ENCODE results near the gene SERPINF2.

SERPINF2 gene

GRCh38 chr17:1730326-1731193 lies 12.1 kb upstream of the SERPINF2 start:
- no peak for TF ChIP-seq CTCF (IDR thresholded peaks at IDR 0.05; ENCODE audit: control insufficient read depth, insufficient read depth, low read depth, low read length, missing control alignments)
- no peak overlapping the region for H3K4me3 ChIP-seq (ENCODE audit: control insufficient read depth, low read depth, low read length)
- no peak for DNase-seq (ENCODE audit: low read depth)

GRCh38 chr17:1731194-1731506 lies 11.5 kb upstream of the SERPINF2 start:
- DNase-seq (ENCODE audit: low read depth) = no peak
- no peak overlapping the region for H3K4me3 ChIP-seq (ENCODE audit: control insufficient read depth, low read depth, low read length)
- no peak for TF ChIP-seq CTCF (IDR thresholded peaks at IDR 0.05; ENCODE audit: control insufficient read depth, insufficient read depth, low read depth, low read length, missing control alignments)

- DNase-seq (ENCODE audit: low read depth) = no peak
- no peak overlapping the region for H3K4me3 ChIP-seq (ENCODE audit: control insufficient read depth, low read depth, low read length)
- no peak for TF ChIP-seq CTCF (IDR thresholded peaks at IDR 0.05; ENCODE audit: control insufficient read depth, insufficient read depth, low read depth, low read length, missing control alignments)
These were observed 10.3 kb upstream of the SERPINF2 start for GRCh38 chr17:1732241-1732832.

GRCh38 chr17:1732833-1733321 lies 9.8 kb upstream of the SERPINF2 start:
- H3K4me3 ChIP-seq (ENCODE audit: control insufficient read depth, low read depth, low read length) = no peak overlapping the region
- no peak for TF ChIP-seq CTCF (IDR thresholded peaks at IDR 0.05; ENCODE audit: control insufficient read depth, insufficient read depth, low read depth, low read length, missing control alignments)
- DNase-seq (ENCODE audit: low read depth) = no peak

- TF ChIP-seq CTCF (IDR thresholded peaks at IDR 0.05; ENCODE audit: control insufficient read depth, insufficient read depth, low read depth, low read length, missing control alignments) = no peak
- no peak for DNase-seq (ENCODE audit: low read depth)
- no peak overlapping the region for H3K4me3 ChIP-seq (ENCODE audit: control insufficient read depth, low read depth, low read length)
These were observed 8.9 kb upstream of the SERPINF2 start for GRCh38 chr17:1733759-1734158.

- TF ChIP-seq CTCF (IDR thresholded peaks at IDR 0.05; ENCODE audit: control insufficient read depth, insufficient read depth, low read depth, low read length, missing control alignments) = no peak
- no peak for DNase-seq (ENCODE audit: low read depth)
- H3K4me3 ChIP-seq (ENCODE audit: control insufficient read depth, low read depth, low read length) = no peak overlapping the region
These were observed 7.3 kb upstream of the SERPINF2 start for GRCh38 chr17:1735418-1735817.

Measured in AG09309 (cell line).